GOT3 (cell line): ENCODE data around the gene EPC2.

Source experiments
- DNase-seq: peaks from one replicate; lab custom pipeline; 2025; ENCODE audit warnings: mixed read lengths; lab: John Stamatoyannopoulos, UW

Gene EPC2, protein sequence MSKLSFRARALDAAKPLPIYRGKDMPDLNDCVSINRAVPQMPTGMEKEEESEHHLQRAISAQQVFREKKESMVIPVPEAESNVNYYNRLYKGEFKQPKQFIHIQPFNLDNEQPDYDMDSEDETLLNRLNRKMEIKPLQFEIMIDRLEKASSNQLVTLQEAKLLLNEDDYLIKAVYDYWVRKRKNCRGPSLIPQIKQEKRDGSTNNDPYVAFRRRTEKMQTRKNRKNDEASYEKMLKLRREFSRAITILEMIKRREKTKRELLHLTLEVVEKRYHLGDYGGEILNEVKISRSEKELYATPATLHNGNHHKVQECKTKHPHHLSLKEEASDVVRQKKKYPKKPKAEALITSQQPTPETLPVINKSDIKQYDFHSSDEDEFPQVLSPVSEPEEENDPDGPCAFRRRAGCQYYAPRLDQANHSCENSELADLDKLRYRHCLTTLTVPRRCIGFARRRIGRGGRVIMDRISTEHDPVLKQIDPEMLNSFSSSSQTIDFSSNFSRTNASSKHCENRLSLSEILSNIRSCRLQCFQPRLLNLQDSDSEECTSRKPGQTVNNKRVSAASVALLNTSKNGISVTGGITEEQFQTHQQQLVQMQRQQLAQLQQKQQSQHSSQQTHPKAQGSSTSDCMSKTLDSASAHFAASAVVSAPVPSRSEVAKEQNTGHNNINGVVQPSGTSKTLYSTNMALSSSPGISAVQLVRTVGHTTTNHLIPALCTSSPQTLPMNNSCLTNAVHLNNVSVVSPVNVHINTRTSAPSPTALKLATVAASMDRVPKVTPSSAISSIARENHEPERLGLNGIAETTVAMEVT

GRCh38 chr2:148643998-148644882, at the start of gene EPC2:
TSS of gene EPC2 (plus strand) at chr2:148644751. CDS start at chr2:148645018, 267 bp downstream.
- DNase-seq: peak; percentile 58

GRCh38 chr2:148596018-148596417, 48.5 kb upstream of the EPC2 start:
- no peak for DNase-seq

DNA sequence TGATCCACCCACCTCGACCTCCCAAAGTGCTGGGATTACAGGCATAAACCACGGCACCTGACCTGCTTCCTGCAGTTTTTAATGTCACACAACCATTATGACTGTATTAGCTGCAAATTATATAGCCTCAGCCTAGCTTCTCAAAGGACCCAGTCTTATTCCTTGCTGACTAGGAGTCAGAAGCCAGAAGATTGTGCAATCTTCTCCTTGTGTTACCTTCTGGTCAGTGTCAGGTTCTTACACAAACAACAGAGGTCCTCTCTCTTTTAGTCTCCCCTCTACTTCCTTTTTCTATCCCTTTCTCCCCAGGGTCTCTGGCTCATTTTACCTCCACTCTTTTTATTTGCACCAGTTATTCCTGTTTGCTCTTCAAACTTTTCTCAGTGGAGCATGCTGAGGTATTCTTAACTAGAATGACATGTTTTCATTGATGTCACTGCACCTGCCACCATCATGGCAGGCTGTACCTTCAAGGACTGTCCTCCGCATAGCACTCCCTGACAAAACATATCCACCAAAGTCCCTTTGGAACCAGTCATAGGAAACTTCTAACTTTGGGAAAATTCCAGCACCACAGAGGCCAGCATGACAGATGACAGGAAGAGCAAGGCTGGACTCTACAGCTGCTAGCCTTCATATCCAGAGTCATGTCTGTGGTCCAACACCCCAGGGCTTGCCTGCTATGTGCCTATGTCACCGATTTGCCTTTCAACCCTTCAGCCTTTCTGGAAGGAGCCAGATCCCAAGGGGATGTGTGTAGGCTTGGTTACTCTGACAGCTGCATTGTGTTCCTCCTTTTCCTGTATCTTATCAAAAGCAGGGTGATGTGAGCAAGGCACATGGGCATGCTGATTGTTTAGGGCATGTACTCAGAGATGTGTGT, 45.2 kb upstream of the EPC2 start:
- no peak for DNase-seq

DNA sequence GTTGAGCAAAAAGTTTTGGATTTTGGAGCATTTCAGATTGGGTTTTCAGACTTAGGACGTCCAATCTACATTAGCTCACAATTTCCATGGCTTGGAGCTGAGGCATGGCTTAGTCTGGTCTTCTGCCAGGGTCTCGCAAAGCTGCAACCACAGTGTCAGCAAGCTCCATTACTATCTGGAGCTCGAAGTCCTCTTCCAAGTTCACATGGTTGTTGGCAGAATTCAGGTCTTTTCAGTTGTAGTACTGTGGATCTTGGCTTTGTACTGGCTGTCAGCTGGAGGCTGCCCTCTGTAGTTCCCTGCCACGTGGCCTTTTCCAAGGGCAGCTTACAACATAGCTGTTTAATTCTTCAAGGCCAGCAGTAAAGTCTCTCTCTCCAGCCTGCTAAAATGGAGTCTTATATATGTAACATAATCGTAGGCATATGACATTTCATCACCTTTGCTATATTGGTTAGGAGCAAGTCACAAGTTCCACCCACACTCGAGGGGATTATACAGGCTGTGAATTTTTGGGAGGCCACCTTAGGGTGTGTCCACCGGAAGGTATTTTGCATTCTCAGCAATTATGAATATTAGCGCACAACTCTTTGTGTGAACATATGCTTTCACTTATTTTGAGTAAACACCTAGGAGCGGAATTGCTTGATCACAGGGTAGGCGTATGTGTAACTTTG, 41.5 kb upstream of the EPC2 start:
- no peak for DNase-seq

DNA sequence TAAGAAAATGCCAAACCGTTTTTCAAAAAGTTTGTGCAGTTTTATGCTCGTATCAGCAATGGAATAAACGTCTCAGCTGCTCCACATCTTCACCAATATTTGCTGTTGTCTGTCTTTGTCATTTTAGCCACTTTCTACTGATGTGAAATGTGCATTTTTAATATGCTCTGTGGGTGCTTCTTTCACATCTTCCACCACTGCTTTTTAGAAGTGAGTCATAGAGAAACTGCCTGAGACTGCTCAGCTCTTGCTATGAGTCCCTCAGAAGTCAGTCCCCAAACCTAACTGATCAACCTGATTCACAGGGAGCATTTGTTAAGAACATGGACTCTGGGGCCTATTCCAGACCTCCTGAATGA, 41.0 kb upstream of the EPC2 start:
- DNase-seq: no peak

GRCh38 chr2:148604927-148605326, 39.6 kb upstream of the EPC2 start:
- DNase-seq: no peak

DNA sequence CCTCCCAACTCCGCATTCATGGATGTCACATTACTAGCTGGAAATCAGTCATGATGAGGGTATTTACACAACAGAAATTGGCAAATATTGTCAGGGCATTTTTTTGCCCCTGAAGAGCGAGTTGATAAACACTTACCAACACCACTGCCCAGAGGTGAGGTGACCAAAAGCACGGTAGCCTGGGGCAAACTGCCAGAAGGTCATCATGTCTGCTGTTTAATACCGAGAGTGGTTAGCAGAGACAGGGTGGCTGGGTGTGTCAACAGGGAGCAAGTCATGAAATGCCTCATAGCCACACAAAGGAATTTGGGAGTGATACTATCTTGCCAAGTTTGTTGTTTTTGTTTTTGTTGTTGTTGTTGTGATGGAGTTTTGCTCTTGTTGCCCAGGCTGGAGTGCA, 37.0 kb upstream of the EPC2 start:
- no peak for DNase-seq

DNA sequence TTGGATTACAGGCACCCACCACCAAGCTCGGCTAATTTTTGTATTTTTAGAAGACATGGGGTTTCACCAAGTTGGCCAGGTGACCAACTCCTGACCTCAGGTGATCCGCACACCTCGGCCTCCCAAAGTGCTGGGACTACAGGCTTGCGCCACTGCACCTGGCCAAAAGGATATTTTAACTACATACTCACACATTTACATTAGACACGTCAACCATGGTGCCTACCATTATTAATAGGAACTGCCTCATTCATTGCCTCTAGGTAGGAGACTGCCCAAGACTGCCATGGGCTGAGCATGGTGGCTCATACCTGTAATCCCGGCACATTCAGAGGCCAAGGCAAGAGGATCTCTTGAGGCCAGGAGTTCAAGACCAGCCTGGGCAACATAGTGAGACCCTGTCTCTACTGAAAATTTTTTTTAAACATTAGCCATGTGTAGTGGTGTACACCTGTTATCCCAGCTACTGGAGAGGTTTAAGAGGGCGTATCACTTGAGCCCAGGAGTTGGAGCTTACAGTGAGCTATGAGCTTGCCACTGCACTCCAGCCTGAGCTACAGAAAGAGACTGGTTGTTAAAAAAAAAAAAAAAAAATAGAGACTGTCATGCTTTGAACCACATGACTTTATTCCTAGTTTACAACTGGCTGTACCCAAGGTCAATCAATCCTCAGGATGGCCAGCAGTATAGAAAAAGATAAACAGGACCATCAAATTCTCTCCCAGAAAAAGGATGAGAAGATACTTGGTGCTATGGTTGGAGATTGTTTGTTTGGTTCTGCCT, 31.1 kb upstream of the EPC2 start:
- DNase-seq: no peak

DNA sequence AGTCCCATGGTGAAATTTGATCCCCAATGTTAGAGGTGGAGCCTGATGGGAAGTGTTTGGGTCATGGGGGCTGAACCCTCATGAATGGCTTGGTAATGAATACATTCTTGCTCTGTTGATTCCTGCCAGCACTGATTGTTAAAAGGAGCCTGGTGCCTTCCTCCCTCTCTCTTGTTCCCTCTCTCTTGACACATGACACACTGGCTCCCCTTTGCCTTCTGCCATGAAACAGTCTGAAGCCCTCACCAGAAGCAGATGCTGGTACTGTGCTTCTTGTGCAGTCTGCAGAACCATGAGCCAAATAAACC, 30.6 kb upstream of the EPC2 start:
- DNase-seq: no peak

DNA sequence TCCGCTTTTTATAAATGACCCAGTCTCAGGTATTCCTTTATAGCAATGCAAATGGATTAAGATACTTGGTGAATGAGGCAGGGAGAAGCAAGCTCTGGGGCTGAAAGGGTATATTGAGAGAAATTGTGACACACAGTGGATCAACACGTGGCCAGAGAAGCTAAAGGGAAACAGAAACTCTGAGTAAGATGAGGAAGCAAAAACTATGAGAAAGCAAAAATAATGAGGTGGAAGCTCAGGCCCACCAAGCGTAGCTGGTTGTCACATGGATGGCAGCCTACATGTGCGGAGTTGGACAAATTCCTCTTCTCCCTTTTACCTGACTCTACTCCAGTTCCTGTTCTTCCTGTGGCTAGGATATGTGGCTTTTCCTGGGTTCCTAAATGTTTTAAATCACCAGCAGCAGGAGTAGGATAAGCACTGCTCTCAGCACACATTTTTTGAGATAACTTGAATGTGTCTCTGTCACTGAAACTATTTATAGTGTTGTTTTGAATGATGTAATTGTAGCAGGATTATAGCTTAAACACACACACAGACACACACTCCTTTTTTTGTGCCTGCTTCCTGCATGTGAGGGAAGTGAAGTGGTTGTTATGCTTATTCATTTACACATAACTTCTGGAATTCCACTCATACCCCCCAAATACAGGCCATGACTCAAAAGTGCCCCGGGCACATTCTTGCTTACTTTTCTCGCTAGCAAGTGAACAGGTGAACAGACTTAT, 30.1 kb upstream of the EPC2 start:
- no peak for DNase-seq

DNA sequence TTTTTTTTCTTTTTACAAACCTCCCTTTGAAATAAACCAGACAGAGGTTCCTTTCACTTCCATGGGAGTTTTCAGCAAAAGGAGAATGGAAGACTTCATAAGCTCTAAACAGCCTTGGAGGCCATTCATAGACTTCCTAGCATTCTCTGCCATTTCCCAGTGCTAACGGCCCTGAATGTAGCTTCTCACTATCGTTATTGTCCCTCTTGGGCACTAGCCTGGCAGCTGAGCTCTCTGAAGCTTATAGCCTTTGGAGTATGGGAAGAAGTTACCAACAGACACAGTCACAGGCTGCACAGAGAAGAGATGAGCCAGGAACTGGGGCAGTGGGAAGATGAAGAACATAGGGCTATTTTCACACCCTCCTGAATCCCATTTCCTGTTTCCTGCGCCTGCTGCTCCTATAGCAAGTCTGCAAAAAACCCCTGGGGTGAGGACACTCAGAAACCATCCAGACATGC, 29.1 kb upstream of the EPC2 start:
- no peak for DNase-seq

DNA sequence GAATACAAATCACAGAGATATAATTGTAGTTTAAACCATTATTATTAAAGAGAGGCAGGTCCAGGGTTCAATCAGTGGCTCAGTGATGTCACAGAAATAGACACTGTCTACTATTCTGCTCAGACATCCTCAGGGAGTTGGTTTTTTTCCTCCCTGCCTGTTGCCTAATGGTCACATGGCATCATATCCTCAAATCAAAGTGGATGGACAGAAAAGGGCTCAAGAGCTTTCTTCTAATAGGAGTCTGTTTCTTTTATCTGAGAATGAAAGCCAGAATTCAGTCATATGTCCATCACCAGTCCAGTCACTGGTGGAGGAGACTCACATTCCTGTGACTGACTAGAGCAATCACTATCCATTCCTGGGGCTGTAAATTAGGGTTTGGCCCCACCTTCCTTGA, 27.9 kb upstream of the EPC2 start:
- no peak for DNase-seq

GRCh38 chr2:148617219-148617618, 27.3 kb upstream of the EPC2 start:
- DNase-seq: no peak

DNA sequence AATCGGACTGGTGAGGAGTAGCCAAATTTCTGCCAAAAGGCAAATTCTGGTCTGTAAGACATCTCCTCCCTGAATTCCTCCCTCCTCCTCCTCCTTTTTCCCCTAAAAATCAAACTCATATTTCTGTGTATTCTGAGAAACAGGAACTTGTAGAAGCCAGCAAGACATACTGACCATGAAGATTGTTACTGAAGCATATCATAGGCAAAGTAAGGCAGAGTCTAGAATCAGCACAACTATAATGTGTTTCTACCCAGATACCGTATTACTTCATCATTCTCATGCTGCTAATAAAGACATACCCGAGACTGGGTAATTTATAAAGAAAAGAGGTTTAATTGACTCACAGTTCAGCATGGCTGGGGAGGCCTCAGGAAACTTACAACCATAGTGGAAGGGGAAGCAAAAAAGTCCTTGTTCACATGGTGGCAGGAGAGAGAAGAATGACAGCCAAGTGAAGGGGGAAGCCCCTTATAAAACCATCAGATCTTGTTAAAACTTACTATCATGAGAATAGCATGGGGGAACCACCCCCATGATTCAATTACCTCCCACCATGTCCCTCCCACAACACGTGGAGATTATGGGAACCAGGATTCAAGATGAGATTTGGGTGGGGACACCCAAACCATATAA, 24.9 kb upstream of the EPC2 start:
- DNase-seq: no peak

GRCh38 chr2:148622366-148622765, 22.2 kb upstream of the EPC2 start:
- DNase-seq: no peak

- no peak for DNase-seq
Observed at GRCh38 chr2:148623086-148623485, 21.5 kb upstream of the EPC2 start.

GRCh38 chr2:148627224-148627623, 17.3 kb upstream of the EPC2 start:
- no peak for DNase-seq

DNA sequence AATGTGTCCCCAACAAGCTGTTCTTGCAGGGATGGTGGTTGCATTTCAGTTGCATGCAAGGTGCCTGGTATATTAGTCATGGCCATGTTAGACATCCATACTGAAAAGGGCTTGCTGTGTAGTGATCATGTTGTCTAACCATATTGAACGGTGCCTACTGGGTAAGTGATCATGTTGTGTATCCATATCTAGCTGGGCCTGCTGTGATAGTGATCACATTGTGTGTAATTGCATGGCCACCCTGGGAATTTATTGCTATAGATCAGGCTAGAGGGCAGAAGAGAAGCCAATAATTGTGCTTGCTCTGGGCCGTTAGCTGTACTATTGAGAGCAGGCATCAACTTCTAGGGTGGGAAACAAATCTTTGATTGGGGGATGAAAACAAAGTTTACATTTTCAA, 9.8 kb upstream of the EPC2 start:
- DNase-seq: no peak

GRCh38 chr2:148638543-148638942, 6.0 kb upstream of the EPC2 start:
- DNase-seq: no peak
